ENCODE results near the gene CHCHD3.
"Not testable (repeated sequence)": the region's sequence is repeated elsewhere in the genome, so short reads cannot be mapped to it uniquely, and the experiment has no call there.

The CHCHD3 gene

GRCh38 chr7:132991615-132992587 lies 90.0 kb downstream of the CHCHD3 start:
- H3K27ac ChIP-seq, result no peak overlapping the region
- TF ChIP-seq EZH2 (IDR thresholded peaks at IDR 0.05), result no peak
- no peak for TF ChIP-seq POLR2AphosphoS5 (IDR thresholded peaks at IDR 0.05; ENCODE audit: borderline replicate concordance, low read depth, low read length)
- no peak for TF ChIP-seq FOXP2 (optimal IDR thresholded peaks at IDR 0.05; ENCODE audit: control extremely low read depth, extremely low read length, insufficient read depth)
- no peak overlapping the region for H3K9ac ChIP-seq (ENCODE audit: insufficient read length)
- DNase-seq (ENCODE audit: low read depth, low spot score), result no peak
- no peak overlapping the region for H3K4me3 ChIP-seq
- H3K36me3 ChIP-seq (ENCODE audit: insufficient read depth, low read length), result no peaks in the 10 kb centered on the region
- no peaks in the 10 kb centered on the region for H3K9me3 ChIP-seq (ENCODE audit: low read depth, low read length)

GRCh38 chr7:132988117-132988516 lies 93.8 kb downstream of the CHCHD3 start:
- no peak for DNase-seq (ENCODE audit: low read depth, low spot score)
- no peaks in the 10 kb centered on the region for H3K9me3 ChIP-seq (ENCODE audit: low read depth, low read length)

GRCh38 chr7:132980402-132980801 lies 101.5 kb downstream of the CHCHD3 start:
- DNase-seq (ENCODE audit: low read depth, low spot score), result no peak
- TF ChIP-seq POLR2AphosphoS5 (IDR thresholded peaks at IDR 0.05; ENCODE audit: borderline replicate concordance, low read depth, low read length) (no peak), FOXP2 (optimal IDR thresholded peaks at IDR 0.05; ENCODE audit: control extremely low read depth, extremely low read length, insufficient read depth) (no peak), EZH2 (IDR thresholded peaks at IDR 0.05) (no peak)
- Histone ChIP-seq H3K9ac (ENCODE audit: insufficient read length) (no peak overlapping the region), H3K27ac (no peak overlapping the region), H3K9me3 (ENCODE audit: low read depth, low read length) (no peaks in the 10 kb centered on the region), H3K4me3 (no peak overlapping the region), H3K36me3 (ENCODE audit: insufficient read depth, low read length) (no peaks in the 10 kb centered on the region)

More at GRCh38 chr7:132988117-132988516, 93.8 kb downstream of the CHCHD3 start:
- Histone ChIP-seq H3K9ac (ENCODE audit: insufficient read length) (no peak overlapping the region), H3K27ac (no peak overlapping the region), H3K4me3 (no peak overlapping the region), H3K36me3 (ENCODE audit: insufficient read depth, low read length) (no peaks in the 10 kb centered on the region)
- TF ChIP-seq FOXP2 (optimal IDR thresholded peaks at IDR 0.05; ENCODE audit: control extremely low read depth, extremely low read length, insufficient read depth), result no peak
- no peak for TF ChIP-seq POLR2AphosphoS5 (IDR thresholded peaks at IDR 0.05; ENCODE audit: borderline replicate concordance, low read depth, low read length)
- no peak for TF ChIP-seq EZH2 (IDR thresholded peaks at IDR 0.05)

- TF ChIP-seq POLR2AphosphoS5 (IDR thresholded peaks at IDR 0.05; ENCODE audit: borderline replicate concordance, low read depth, low read length) (no peak), EZH2 (IDR thresholded peaks at IDR 0.05) (no peak), FOXP2 (optimal IDR thresholded peaks at IDR 0.05; ENCODE audit: control extremely low read depth, extremely low read length, insufficient read depth) (no peak)
- H3K9me3 ChIP-seq (ENCODE audit: low read depth, low read length), result no peaks in the 10 kb centered on the region
- no peak for DNase-seq (ENCODE audit: low read depth, low spot score)
- peaks cover 3% of the 10 kb centered on the region; the same call in 1 of the 2 replicates for H3K36me3 ChIP-seq (ENCODE audit: insufficient read depth, low read length)
- H3K27ac ChIP-seq, result no peak overlapping the region
- H3K4me3 ChIP-seq, result no peak overlapping the region
- H3K9ac ChIP-seq (ENCODE audit: insufficient read length), result no peak overlapping the region
Measured at GRCh38 chr7:132979524-132979923, 102.4 kb downstream of the CHCHD3 start.

- Histone ChIP-seq H3K9ac (ENCODE audit: insufficient read length) (no peak overlapping the region), H3K36me3 (ENCODE audit: insufficient read depth, low read length) (peaks cover 17% of the 10 kb centered on the region), H3K27ac (no peak overlapping the region), H3K4me3 (no peak overlapping the region), H3K9me3 (ENCODE audit: low read depth, low read length) (no peaks in the 10 kb centered on the region)
- TF ChIP-seq POLR2AphosphoS5 (IDR thresholded peaks at IDR 0.05; ENCODE audit: borderline replicate concordance, low read depth, low read length) (no peak), EZH2 (IDR thresholded peaks at IDR 0.05) (no peak), FOXP2 (optimal IDR thresholded peaks at IDR 0.05; ENCODE audit: control extremely low read depth, extremely low read length, insufficient read depth) (no peak)
- no peak for DNase-seq (ENCODE audit: low read depth, low spot score)
Measured at GRCh38 chr7:132977234-132977633, 104.7 kb downstream of the CHCHD3 start.

GRCh38 chr7:132972745-132973144 lies 109.1 kb downstream of the CHCHD3 start:
- no peak overlapping the region for H3K4me3 ChIP-seq
- H3K27ac ChIP-seq, result no peak overlapping the region
- peaks cover 17% of the 10 kb centered on the region for H3K36me3 ChIP-seq (ENCODE audit: insufficient read depth, low read length)
- H3K9me3 ChIP-seq (ENCODE audit: low read depth, low read length), result no peaks in the 10 kb centered on the region
- no peak for TF ChIP-seq EZH2 (IDR thresholded peaks at IDR 0.05)
- TF ChIP-seq POLR2AphosphoS5 (IDR thresholded peaks at IDR 0.05; ENCODE audit: borderline replicate concordance, low read depth, low read length), result no peak
- no peak for TF ChIP-seq FOXP2 (optimal IDR thresholded peaks at IDR 0.05; ENCODE audit: control extremely low read depth, extremely low read length, insufficient read depth)
- H3K9ac ChIP-seq (ENCODE audit: insufficient read length), result no peak overlapping the region
- no peak for DNase-seq (ENCODE audit: low read depth, low spot score)

- Histone ChIP-seq H3K4me3 (no peak overlapping the region), H3K36me3 (ENCODE audit: insufficient read depth, low read length) (peaks cover 17% of the 10 kb centered on the region), H3K27ac (no peak overlapping the region), H3K9me3 (ENCODE audit: low read depth, low read length) (no peaks in the 10 kb centered on the region), H3K9ac (ENCODE audit: insufficient read length) (no peak overlapping the region)
- DNase-seq (ENCODE audit: low read depth, low spot score), result no peak
- no peak for TF ChIP-seq POLR2AphosphoS5 (IDR thresholded peaks at IDR 0.05; ENCODE audit: borderline replicate concordance, low read depth, low read length)
- TF ChIP-seq FOXP2 (optimal IDR thresholded peaks at IDR 0.05; ENCODE audit: control extremely low read depth, extremely low read length, insufficient read depth), result no peak
- TF ChIP-seq EZH2 (IDR thresholded peaks at IDR 0.05), result no peak
Measured at GRCh38 chr7:132970257-132970656, 111.6 kb downstream of the CHCHD3 start.

GRCh38 chr7:132969520-132969919 lies 112.4 kb downstream of the CHCHD3 start:
- no peak for TF ChIP-seq FOXP2 (optimal IDR thresholded peaks at IDR 0.05; ENCODE audit: control extremely low read depth, extremely low read length, insufficient read depth)
- no peak for TF ChIP-seq POLR2AphosphoS5 (IDR thresholded peaks at IDR 0.05; ENCODE audit: borderline replicate concordance, low read depth, low read length)
- TF ChIP-seq EZH2 (IDR thresholded peaks at IDR 0.05), result no peak
- Histone ChIP-seq H3K36me3 (ENCODE audit: insufficient read depth, low read length) (peaks cover 13% of the 10 kb centered on the region), H3K9ac (ENCODE audit: insufficient read length) (no peak overlapping the region), H3K4me3 (no peak overlapping the region), H3K9me3 (ENCODE audit: low read depth, low read length) (no peaks in the 10 kb centered on the region), H3K27ac (no peak overlapping the region)
- DNase-seq (ENCODE audit: low read depth, low spot score), result no peak

- not testable (repeated sequence) for DNase-seq (ENCODE audit: low read depth, low spot score); H3K36me3 ChIP-seq (ENCODE audit: insufficient read depth, low read length); H3K9ac ChIP-seq (ENCODE audit: insufficient read length); H3K27ac ChIP-seq; H3K4me3 ChIP-seq; H3K9me3 ChIP-seq (ENCODE audit: low read depth, low read length)
Measured at GRCh38 chr7:132967470-132967848, 114.4 kb downstream of the CHCHD3 start.
